HG02642 (cell line): ENCODE measurements around the gene NOTCH4.
"Not testable (repeated sequence)": the region's sequence is repeated elsewhere in the genome, so short reads cannot be mapped to it uniquely, and the experiment has no call there.

ENCODE experiments used
- ATAC-seq: cut with Tn5 transposase; IDR thresholded peaks from one replicate; pipeline ENCODE4 v1.9.1; 2021; ENCODE audit warnings: mild to moderate bottlenecking; ENCODE audit not compliant: unreplicated experiment, poor library complexity

Gene NOTCH4

GRCh38 chr6:32194825-32195651, 28.8 kb downstream of the NOTCH4 start:
- no peak for ATAC-seq

DNA sequence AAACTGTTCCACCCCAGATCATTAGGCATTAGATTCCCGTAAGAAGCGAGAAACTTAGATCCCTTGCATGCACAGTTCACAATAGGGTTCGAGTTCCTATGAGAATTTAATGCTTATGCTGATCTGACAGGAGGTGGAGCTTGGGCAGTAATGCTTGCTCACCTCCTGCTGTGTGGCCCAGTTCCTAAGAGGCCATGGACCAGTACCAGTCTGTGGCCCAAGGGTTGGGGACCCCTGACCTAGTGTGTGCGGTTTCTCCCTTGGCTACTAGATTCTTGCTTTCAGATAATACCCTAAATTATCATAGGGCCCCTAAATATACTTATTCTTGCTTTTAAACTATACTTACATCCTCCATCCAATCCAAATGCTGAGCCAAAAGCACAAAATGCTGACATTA, 29.5 kb downstream of the NOTCH4 start:
- no peak for ATAC-seq

- ATAC-seq = not testable (repeated sequence)
Observed at GRCh38 chr6:32193096-32193495, 30.8 kb downstream of the NOTCH4 start.

GRCh38 chr6:32192608-32193039, 31.2 kb downstream of the NOTCH4 start, which contains the start of gene GPSM3:
Gene GPSM3, minus strand, starts transcription at chr6:32192643. Its CDS starts 130 bp downstream, at chr6:32192513.
- ATAC-seq = no peak

DNA sequence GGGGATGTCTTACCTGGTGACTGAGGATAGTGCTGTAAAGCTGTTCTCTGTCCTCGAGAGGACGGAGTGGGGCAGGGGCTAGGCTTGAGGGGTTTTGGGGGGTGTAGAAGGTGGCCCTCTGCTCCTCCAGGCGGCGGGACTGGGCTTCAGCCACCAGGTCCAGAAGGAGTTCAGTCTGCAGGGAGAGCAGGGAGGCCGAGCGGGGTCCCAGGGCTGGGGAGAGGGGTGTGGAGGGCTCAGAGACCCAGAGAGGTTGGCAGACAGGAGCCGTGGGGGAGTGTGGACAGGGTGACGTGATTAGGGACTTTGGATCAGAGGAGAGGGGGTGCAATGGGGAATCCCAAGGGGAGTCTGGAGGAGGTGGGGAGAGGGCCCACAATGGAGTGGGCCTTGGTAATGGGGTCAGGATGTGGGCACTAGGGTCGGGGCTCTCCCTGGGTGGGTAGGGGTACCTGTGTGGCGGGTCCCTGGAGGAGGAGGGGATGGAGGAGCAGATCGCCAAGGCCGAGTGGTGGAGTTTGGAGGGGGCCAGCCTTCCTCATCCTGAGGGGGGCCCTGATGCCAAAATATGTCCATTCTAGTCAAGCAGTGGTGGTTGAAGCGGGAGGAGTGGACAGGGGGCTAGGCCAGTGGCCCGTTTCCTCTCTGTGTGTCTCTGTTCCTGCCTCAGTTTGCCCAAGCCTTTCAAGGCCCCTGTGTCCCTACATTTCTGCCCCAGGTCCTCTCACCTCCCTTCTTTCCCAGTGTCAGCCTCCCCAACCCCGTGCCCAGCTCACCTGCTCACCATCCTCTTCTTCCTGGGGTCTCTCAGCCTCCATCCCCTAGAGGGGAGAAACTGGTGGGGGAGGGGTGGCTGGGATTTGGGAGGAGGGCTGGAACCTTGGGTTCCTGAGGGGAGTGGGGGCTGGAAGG, 31.9 kb downstream of the NOTCH4 start:
- no peak for ATAC-seq

DNA sequence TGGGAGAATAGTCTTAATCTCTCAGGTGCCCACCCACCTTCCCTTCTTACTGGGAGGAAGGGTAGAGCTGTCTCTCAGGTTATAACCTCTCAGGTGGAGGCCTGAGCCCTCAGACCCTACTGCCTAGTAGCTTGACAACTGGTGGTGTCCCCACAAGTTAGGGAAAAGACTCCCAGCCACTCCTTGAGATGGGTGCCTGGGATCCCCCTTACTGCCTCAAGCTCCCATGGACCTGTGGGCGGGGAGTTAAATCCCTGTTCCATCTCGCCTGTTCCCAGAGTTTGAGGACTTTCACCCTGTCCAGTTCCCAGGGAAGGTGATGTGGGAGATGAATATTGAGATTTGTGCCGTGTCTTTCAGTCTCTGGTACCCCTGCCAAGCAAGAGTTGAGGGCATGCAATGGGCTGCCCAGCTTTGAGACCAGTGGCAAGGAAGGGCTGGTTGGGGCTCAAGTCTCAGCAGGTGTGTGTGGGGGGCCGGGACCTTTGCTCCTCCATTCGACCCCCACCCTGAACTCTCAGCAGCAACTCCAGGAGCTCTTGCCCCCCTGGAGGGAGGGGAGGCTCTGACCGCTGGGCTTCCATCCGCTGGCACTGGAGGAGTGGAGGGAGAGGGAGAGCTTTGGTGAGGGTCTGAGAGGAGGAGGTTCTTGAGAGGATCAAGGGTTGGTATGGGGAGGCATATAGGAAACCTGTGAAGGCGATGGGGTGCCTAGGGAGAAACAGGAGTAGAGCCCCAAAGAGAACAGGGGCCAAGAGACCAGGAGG, 32.8 kb downstream of the NOTCH4 start:
- no peak for ATAC-seq

DNA sequence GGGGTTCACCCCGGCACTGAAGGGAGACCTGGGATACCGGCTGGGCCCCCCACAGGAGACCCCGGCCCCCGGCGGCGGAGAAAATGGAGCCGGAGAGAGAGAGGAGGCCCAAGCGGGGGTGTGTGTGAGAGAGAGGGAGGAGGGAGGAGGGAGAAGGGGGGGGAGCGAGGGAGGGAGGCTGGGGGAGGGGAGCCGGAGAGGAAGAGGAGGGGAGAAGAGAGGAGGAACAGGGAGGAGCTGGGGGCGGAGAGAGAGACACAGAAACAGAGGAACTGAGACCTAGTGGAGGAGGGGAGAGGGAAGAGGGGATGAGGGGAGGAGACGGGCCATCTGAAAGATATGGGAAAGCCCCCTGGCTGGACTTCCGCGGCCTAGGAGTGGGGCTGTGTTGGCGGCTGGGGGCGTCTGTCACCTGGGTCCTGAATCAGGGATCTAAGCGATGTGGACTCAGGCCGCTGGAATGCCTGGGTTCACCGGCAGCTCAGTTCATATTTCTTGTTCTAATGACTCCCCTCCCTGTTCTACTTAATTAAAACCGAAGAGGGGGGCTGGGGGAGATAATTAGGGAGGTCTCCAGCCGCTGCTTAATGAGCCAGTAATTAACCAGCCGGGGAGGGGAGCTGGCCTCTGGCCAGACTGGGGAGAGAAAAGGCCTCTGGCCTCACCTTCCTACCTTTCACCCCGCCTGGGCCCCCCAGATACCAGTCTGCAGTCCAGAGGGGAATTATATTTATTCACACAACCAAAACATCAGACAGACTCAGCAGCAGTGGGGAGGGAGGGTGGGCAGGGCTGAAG, 33.6 kb downstream of the NOTCH4 start, which contains the start of gene PBX2:
TSS of gene PBX2 (minus strand) at position 149 of the 798 bp plus-strand sequence. CDS start 287 bp downstream, outside the sequence.
- peak; percentile 69 for ATAC-seq

DNA sequence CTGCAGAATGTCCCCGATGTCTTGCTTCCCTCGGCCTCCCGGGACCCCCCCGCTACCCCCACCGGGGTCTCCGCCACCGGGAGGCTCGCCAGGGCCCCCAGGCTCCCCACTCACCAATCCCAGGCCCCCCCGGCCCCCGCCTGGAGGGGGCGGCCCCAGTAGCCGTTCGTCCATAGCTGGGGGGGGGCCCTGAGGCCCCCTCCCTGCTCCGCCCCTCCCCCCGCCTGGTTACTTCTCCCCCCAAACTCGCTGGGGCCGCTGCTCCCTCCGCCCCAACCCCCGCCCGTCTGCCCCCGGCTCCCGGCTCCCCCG, 34.2 kb downstream of the NOTCH4 start:
- ATAC-seq = no peak

DNA sequence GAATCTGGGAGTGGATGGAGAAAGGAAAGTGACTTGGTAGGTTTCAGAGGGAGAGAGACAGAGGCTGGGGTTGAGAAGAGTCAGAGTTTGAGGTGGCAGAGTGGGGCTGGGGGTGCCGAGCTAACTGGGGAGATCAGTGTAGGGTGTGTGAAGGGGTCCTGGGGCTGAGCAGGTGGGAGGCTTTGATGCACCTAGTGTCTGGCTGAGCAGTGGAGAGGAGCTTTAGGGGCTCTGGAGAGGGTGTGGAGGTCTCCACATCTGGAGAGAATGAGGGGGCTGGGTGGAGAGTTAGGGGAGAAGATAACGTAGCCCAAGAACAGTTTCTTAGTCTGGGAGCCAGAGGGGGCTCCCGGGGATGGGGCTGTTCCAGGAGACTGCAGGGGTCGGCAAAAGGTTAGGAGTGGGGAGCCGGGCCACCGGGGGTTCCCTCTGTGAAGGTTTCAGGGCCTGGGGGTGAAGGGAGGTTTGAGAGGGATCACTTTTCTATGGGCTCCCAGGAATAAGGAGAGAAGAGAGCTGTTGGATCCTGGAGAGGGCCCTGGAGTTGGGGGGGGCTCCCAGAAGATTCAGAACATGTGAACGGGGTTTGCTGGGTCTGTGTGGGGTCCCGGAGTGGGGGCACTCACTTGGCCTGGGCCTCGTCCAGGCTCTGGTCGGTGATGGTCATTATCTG, 34.7 kb downstream of the NOTCH4 start:
- ATAC-seq = no peak

DNA sequence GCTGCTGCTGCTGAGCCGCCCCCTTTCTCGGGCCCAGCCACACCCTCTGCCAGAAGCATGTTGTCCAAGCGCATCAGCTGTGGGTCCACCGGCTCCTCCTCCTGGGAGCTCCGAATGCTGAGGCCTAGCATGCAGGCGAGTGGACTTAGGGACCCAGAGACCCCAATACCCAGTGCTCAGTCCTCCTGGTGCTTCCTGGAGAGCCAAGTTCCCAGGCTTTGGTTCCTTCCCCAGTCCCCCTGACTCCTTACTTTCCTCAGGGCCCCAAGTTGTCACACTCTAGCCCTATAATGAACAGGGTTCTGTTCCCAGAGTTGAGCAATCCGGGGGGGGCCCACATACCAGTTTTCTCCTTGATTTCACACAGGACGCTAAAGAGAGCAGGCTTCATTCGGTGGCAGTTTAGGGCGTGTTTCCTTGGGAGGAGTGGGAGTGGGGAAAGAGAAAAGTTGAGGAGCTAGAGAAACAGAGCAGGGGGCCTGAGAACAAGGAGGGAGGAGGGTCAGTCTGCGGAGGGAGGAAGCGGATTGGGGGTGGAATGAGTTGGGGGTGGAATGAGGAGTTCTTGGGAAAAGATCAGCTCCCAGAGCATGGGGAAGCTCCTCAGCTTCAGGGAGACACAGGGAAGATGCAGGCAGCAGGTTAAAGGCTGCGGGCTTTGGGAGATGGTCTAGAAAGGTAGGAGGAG, 35.3 kb downstream of the NOTCH4 start:
- no peak for ATAC-seq

DNA sequence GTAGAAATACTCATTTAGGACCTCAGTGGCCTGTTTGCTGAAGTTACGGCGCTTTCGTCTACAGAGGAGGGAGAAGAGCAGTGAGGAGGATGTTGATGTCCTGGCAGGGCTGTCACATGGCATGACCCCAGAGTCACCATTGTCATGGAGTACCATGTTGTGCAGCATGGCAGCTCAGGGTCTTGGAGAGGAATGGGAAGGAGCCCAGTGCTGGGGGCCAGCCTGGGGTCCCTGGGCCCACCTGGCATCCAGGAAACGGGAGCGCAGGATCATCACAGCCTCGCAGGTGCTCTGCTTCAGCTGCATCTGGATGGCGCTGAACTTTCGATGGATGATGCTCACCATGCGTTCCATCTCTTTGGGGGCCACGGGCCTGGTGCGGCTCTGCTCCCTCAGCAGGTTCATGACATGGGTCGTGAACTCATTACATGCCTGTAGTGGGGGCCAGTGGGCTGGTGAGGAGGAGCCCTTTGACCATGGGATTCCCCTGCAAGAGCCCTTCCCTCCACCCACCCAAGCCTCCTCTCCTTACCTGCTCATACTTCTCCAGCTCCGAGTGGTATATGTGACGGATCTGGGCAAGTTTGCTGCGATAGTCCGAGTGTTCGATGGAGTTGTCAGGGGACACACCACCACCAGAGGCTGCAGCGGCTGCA, 36.0 kb downstream of the NOTCH4 start:
- ATAC-seq = not testable (repeated sequence)

- no peak for ATAC-seq
Observed at GRCh38 chr6:32187009-32187709, 36.7 kb downstream of the NOTCH4 start.

GRCh38 chr6:32186151-32186840, 37.6 kb downstream of the NOTCH4 start:
- not testable (repeated sequence) for ATAC-seq

- ATAC-seq = not testable (repeated sequence)
Observed at GRCh38 chr6:32185681-32186131, 38.2 kb downstream of the NOTCH4 start.

- ATAC-seq = no peak
Observed at GRCh38 chr6:32184084-32184640, 39.7 kb downstream of the NOTCH4 start, which contains the start of gene AGER. Gene AGER, minus strand, starts transcription at chr6:32184253. Its CDS starts 31 bp downstream, at chr6:32184222.

DNA sequence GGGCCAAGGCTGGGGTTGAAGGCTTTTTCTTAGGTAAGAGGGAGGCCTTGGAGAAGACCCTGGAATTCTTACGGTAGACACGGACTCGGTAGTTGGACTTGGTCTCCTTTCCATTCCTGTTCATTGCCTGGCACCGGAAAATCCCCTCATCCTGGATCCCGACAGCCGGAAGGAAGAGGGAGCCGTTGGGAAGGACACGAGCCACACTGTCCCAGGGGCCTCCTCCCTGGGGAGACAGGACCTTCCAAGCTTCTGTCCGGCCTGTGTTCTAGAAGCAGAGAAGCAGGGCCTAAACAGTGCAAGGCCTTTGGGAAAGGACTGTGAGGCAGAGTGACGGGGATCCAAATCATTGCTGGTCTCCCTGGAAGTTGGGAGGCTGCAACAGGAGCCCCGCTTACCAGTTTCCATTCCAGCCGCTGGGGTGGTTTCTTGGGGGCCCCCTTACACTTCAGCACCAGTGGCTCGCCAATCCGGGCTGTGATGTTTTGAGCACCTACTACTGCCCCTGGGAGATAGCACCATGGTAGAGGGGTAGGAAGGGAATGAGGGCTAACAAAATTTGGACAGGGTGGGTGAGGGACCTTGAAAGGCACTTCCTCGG, 40.3 kb downstream of the NOTCH4 start:
- no peak for ATAC-seq
